ENCODE measurements around the gene CNOT11. TPM values are rescaled to one million over a fixed set of nuclear protein-coding genes. Genes with fewer than 3 reads are reported as not detected.

The CNOT11 gene
- total and polyA plus RNA-seq, 2 of the 4 experiments (the other 2 are of a cell fraction), result 36.4 to 55.8 TPM

- TF ChIP-seq CTCF (conservative IDR thresholded peaks at IDR 0.05; ENCODE audit: low read depth, low read length), result no peak
- TF ChIP-seq MXI1 (IDR thresholded peaks at IDR 0.05; ENCODE audit: borderline replicate concordance, low read depth, low read length), result no peak
- TF ChIP-seq MAZ (IDR thresholded peaks at IDR 0.05; ENCODE audit: borderline replicate concordance, low read depth, low read length), result no peak
- no peak for TF ChIP-seq BHLHE40 (IDR thresholded peaks at IDR 0.05; ENCODE audit: low read depth, low read length)
- no peak for TF ChIP-seq CEBPB (IDR thresholded peaks at IDR 0.05; ENCODE audit: low read depth, low read length)
- no peak for TF ChIP-seq CHD1 (IDR thresholded peaks at IDR 0.05; ENCODE audit: low read depth, low read length)
- TF ChIP-seq FOS (IDR thresholded peaks at IDR 0.05; ENCODE audit: low read depth, low read length), result no peak
- TF ChIP-seq NFE2L2 (IDR thresholded peaks at IDR 0.05; ENCODE audit: low read depth, low read length), result no peak
- TF ChIP-seq ELK1 (IDR thresholded peaks at IDR 0.05; ENCODE audit: borderline replicate concordance, low read depth, low read length), result no peak
- no peak for TF ChIP-seq MAFK (IDR thresholded peaks at IDR 0.05; ENCODE audit: low read depth, low read length)
- no peak for TF ChIP-seq RCOR1 (IDR thresholded peaks at IDR 0.05; ENCODE audit: insufficient replicate concordance, low read length)
- no peak for TF ChIP-seq RAD21 (IDR thresholded peaks at IDR 0.05; ENCODE audit: low read length)
- no peak for TF ChIP-seq USF2 (IDR thresholded peaks at IDR 0.05; ENCODE audit: low read depth, low read length)
- no peak for TF ChIP-seq POLR2A (IDR thresholded peaks at IDR 0.05; ENCODE audit: low read depth, low read length)
- TF ChIP-seq RFX5 (IDR thresholded peaks at IDR 0.05; ENCODE audit: low read depth, low read length), result no peak
- intact Hi-C loops (cut with micrococcal nuclease), result no loop called here
- no peak overlapping the region for H2BK15ac ChIP-seq (ENCODE audit: low read depth, low read length)
- dilution Hi-C loops (cut with HindIII; ENCODE audit: low sequenced_read_pairs, unreplicated experiment), result no loop called here
- H3K14ac ChIP-seq (replicated peaks; ENCODE audit: low read depth, low read length), result no peak overlapping the region
- no peak overlapping the region for H3K23ac ChIP-seq (ENCODE audit: low read depth, low read length)
- no peak overlapping the region for H2BK5ac ChIP-seq (ENCODE audit: low read depth, low read length, poor library complexity, severe bottlenecking)
- no peak overlapping the region for H4K91ac ChIP-seq (ENCODE audit: insufficient read depth, low read depth, low read length)
- H3K56ac ChIP-seq (ENCODE audit: extremely low read depth, insufficient read depth, low read length), result no peak overlapping the region
- H3K27ac ChIP-seq (ENCODE audit: insufficient read depth, low read length), result no peak overlapping the region
- no peaks in the 10 kb centered on the region for H3K9me3 ChIP-seq (ENCODE audit: control insufficient read depth, insufficient read depth, low read length)
- DNase-seq (no peak), ATAC-seq (ENCODE audit: low read depth) (no peak)
- H4K8ac ChIP-seq (ENCODE audit: low read depth in 2 of 2, low read length in 2 of 2), result no peak overlapping the region
- POLR2A ChIA-PET (ENCODE audit: unreplicated experiment), result no interaction called here
- no peak overlapping the region for H3K4me2 ChIP-seq (ENCODE audit: low read depth, low read length)
- no TSS peak for BruUV-seq (replicated peaks)
- no peak overlapping the region for H2BK20ac ChIP-seq (ENCODE audit: low read depth, low read length)
- H4K20me1 ChIP-seq (ENCODE audit: insufficient read depth, low read length), result peaks cover 58% of the 10 kb centered on the region
- H2AK9ac ChIP-seq (replicated peaks; ENCODE audit: low read depth, low read length, poor library complexity), result no peak overlapping the region
- no peak overlapping the region for H2BK120ac ChIP-seq (ENCODE audit: low read depth, low read length)
- H3K18ac ChIP-seq (ENCODE audit: low read depth, low read length), result no peak overlapping the region
- H3K36me3 ChIP-seq (ENCODE audit: control insufficient read depth, insufficient read depth, low read length), result peaks cover 4% of the 10 kb centered on the region; the same call in 1 of the 2 replicates
- CTCF ChIA-PET, result no interaction called here
- no peak overlapping the region for H2AFZ ChIP-seq (replicated peaks; ENCODE audit: low read length, poor library complexity)
- no peak overlapping the region for H3K4me3 ChIP-seq (ENCODE audit: insufficient read depth, low read depth, low read length)
- in situ Hi-C loops (cut with MboI; ENCODE audit: low sequenced_read_pairs), result no loop called here
- H3K9me1 ChIP-seq (ENCODE audit: insufficient read depth, low read length), result peaks cover 8% of the 10 kb centered on the region
- H4K5ac ChIP-seq (ENCODE audit: low read depth, low read length), result no peak overlapping the region
- H3K27me3 ChIP-seq (ENCODE audit: control insufficient read depth, insufficient read depth, low read length), result no peaks in the 10 kb centered on the region
- WGBS, 2 experiments (ENCODE audit: extremely low coverage in 2 of 2, insufficient read length in 1 of 2), result no CpG with 5 or more reads among the region's 2 CpGs
- H3K4ac ChIP-seq (ENCODE audit: low read depth, low read length), result no peak overlapping the region
- H3K79me1 ChIP-seq (ENCODE audit: low read depth in 1 of 2, low read length in 2 of 2), result peaks cover 25 to 77% of the 10 kb centered on the region in 2 experiments
- no peak overlapping the region for H2AK5ac ChIP-seq (ENCODE audit: low read depth, low read length)
- no peak overlapping the region for H3K9ac ChIP-seq (ENCODE audit: low read depth, low read length)
- H3K4me1 ChIP-seq (ENCODE audit: control insufficient read depth, insufficient read depth, low read length), result peaks cover 6% of the 10 kb centered on the region
Measured at GRCh38 chr2:101297383-101297782, 44.7 kb downstream of the CNOT11 start.
